Astrocyte (in vitro differentiated cells and primary cell): ENCODE results near the gene TEX19.

ENCODE experiments used
- EZH2 ChIP-seq: IDR thresholded peaks from 2 replicates; pipeline ENCODE4 v1.6.1; 2012; ENCODE audit warnings: mild to moderate bottlenecking, low read length, inconsistent platforms; ENCODE audit not compliant: insufficient read depth
- TF ChIP-seq, protein P1 (sequence below): IDR thresholded peaks from 2 replicates; pipeline ENCODE4 v1.5.1; 2011; ENCODE audit warnings: low read depth, mild to moderate bottlenecking, inconsistent platforms, low read length, moderate library complexity; ENCODE audit not compliant: insufficient read depth

DNA sequence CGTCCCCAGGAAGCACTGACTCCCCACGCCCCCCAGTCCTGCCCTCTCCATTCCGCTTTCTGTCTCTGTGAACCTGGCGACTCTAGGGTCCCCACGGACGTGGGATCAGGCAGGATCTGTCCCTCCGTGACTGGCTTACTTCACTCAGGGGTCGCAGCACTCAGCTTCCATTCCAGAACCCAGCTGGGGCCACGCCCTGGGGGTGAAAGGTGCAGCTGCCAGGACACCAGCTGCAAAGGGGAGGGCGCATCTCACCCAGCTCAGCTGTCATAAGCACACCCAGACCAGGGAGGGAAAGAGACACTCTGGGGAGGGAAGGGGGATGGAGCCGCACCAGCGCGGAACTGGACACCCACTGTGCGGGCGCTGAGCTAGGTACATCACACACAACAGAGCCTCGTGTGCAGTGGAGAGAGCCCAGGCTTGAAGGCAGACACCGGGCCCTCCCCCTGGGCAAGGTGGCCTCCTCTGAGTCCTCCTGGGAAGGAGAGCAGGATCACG, 40.6 kb downstream of the TEX19 start:
- TF ChIP-seq, protein P1, sequence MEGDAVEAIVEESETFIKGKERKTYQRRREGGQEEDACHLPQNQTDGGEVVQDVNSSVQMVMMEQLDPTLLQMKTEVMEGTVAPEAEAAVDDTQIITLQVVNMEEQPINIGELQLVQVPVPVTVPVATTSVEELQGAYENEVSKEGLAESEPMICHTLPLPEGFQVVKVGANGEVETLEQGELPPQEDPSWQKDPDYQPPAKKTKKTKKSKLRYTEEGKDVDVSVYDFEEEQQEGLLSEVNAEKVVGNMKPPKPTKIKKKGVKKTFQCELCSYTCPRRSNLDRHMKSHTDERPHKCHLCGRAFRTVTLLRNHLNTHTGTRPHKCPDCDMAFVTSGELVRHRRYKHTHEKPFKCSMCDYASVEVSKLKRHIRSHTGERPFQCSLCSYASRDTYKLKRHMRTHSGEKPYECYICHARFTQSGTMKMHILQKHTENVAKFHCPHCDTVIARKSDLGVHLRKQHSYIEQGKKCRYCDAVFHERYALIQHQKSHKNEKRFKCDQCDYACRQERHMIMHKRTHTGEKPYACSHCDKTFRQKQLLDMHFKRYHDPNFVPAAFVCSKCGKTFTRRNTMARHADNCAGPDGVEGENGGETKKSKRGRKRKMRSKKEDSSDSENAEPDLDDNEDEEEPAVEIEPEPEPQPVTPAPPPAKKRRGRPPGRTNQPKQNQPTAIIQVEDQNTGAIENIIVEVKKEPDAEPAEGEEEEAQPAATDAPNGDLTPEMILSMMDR, result no peak
- no peak for TF ChIP-seq EZH2
